ENCODE results near the gene CD52.

Gene CD52

DNA sequence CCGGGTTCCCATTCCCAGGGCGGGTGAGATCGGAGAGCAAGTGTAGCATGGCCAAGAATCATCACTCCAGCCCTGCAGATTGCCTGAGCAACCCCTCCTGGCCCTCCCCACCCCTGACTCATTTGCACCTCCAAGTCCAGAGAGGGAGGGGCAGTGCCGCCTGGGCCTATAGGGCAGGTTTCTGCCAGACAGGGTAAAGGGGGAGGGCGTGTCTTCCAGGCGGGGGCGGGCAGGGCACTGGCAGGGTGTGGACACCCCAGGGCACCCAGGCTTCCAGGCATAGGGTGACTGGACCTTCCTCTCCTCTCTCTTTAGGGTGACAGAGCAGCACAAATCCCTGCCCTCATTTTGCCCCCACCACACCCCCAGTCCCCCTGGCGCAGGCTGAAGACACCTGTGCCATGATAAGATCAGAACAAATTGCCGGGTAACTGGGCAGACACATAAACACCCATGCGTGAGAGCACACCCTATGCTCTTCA is 39.4 kb downstream of the CD52 start:
- H3K4me3 ChIP-seq (replicated peaks; ENCODE audit: insufficient read depth, low read length), result no peak overlapping the region
- TF ChIP-seq GABPA (IDR thresholded peaks at IDR 0.05; ENCODE audit: low read depth) (no peak), POLR2AphosphoS5 (IDR thresholded peaks at IDR 0.05; ENCODE audit: low read depth) (no peak), SPI1 (IDR thresholded peaks at IDR 0.05; ENCODE audit: borderline replicate concordance, low read depth) (no peak)
- TF ChIP-seq, protein P1, sequence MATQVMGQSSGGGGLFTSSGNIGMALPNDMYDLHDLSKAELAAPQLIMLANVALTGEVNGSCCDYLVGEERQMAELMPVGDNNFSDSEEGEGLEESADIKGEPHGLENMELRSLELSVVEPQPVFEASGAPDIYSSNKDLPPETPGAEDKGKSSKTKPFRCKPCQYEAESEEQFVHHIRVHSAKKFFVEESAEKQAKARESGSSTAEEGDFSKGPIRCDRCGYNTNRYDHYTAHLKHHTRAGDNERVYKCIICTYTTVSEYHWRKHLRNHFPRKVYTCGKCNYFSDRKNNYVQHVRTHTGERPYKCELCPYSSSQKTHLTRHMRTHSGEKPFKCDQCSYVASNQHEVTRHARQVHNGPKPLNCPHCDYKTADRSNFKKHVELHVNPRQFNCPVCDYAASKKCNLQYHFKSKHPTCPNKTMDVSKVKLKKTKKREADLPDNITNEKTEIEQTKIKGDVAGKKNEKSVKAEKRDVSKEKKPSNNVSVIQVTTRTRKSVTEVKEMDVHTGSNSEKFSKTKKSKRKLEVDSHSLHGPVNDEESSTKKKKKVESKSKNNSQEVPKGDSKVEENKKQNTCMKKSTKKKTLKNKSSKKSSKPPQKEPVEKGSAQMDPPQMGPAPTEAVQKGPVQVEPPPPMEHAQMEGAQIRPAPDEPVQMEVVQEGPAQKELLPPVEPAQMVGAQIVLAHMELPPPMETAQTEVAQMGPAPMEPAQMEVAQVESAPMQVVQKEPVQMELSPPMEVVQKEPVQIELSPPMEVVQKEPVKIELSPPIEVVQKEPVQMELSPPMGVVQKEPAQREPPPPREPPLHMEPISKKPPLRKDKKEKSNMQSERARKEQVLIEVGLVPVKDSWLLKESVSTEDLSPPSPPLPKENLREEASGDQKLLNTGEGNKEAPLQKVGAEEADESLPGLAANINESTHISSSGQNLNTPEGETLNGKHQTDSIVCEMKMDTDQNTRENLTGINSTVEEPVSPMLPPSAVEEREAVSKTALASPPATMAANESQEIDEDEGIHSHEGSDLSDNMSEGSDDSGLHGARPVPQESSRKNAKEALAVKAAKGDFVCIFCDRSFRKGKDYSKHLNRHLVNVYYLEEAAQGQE (IDR thresholded peaks at IDR 0.05; ENCODE audit: insufficient replicate concordance, low read depth), result no peak
- TF ChIP-seq, protein P2, sequence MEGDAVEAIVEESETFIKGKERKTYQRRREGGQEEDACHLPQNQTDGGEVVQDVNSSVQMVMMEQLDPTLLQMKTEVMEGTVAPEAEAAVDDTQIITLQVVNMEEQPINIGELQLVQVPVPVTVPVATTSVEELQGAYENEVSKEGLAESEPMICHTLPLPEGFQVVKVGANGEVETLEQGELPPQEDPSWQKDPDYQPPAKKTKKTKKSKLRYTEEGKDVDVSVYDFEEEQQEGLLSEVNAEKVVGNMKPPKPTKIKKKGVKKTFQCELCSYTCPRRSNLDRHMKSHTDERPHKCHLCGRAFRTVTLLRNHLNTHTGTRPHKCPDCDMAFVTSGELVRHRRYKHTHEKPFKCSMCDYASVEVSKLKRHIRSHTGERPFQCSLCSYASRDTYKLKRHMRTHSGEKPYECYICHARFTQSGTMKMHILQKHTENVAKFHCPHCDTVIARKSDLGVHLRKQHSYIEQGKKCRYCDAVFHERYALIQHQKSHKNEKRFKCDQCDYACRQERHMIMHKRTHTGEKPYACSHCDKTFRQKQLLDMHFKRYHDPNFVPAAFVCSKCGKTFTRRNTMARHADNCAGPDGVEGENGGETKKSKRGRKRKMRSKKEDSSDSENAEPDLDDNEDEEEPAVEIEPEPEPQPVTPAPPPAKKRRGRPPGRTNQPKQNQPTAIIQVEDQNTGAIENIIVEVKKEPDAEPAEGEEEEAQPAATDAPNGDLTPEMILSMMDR (IDR thresholded peaks at IDR 0.05; ENCODE audit: insufficient read depth, low read length), result no peak
- peaks cover 14% of the 10 kb centered on the region for H3K27me3 ChIP-seq (ENCODE audit: insufficient read depth, poor library complexity, severe bottlenecking)
- H3K27ac ChIP-seq (replicated peaks), result no peak overlapping the region
- DNase-seq (ENCODE audit: low read depth in 1 of 2, low spot score in 1 of 2), result no peak

DNA sequence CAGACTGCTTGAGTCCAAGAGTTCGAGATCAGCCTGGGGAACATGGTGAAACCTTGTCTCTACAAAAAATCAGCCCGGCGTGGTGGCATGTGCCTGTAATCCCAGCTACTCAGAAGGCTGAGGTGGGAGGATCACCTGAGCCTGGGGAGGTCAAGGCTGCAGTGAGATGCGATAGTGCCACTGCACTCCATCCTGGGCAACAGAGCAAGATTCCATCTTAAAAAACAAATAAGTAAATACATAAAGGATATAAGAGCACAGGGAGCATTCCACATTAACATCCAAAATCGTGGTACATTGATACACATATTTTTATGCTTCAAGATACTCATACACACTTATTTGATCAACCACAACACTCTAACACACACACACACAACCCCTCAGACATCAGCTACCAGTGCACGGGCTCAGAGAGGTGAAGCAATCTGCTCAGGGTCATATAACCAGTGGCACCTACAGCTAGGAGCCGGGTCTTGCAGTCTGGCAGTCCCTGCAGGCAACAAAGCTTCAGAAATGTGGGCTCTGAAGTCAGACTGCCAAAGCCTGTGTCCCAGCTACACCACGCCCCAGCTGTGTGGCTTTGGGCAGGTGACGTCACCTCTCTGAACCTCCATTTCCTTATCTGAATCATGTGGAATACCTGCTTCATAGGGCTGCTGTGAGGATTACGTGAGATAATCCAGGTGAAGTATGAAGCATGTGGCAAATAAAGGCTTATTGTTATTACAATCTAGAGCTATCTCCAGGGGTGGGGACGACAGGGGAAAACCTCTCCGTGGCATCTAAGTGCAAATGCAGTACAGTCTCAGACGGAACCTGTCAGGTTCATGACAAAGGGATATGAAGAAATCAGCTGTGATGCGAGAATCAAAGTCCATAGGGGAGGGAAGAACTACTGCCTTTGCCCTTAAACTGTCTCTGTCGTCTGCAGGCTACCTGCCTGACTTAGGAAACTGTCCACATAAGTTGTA is 40.9 kb downstream of the CD52 start:
- peak in 1 of 2 experiments; percentile 36 for DNase-seq (ENCODE audit: low read depth in 1 of 2, low spot score in 1 of 2)
- peaks cover 14% of the 10 kb centered on the region for H3K27me3 ChIP-seq (ENCODE audit: insufficient read depth, poor library complexity, severe bottlenecking)
- no peak overlapping the region for H3K27ac ChIP-seq (replicated peaks)
- no peak for TF ChIP-seq POLR2AphosphoS5 (IDR thresholded peaks at IDR 0.05; ENCODE audit: low read depth)
- no peak for TF ChIP-seq SPI1 (IDR thresholded peaks at IDR 0.05; ENCODE audit: borderline replicate concordance, low read depth)
- TF ChIP-seq, protein P1 (IDR thresholded peaks at IDR 0.05; ENCODE audit: insufficient replicate concordance, low read depth), result no peak
- no peak for TF ChIP-seq GABPA (IDR thresholded peaks at IDR 0.05; ENCODE audit: low read depth)
- TF ChIP-seq, protein P2 (IDR thresholded peaks at IDR 0.05; ENCODE audit: insufficient read depth, low read length), result no peak
- no peak overlapping the region for H3K4me3 ChIP-seq (replicated peaks; ENCODE audit: insufficient read depth, low read length)

DNA sequence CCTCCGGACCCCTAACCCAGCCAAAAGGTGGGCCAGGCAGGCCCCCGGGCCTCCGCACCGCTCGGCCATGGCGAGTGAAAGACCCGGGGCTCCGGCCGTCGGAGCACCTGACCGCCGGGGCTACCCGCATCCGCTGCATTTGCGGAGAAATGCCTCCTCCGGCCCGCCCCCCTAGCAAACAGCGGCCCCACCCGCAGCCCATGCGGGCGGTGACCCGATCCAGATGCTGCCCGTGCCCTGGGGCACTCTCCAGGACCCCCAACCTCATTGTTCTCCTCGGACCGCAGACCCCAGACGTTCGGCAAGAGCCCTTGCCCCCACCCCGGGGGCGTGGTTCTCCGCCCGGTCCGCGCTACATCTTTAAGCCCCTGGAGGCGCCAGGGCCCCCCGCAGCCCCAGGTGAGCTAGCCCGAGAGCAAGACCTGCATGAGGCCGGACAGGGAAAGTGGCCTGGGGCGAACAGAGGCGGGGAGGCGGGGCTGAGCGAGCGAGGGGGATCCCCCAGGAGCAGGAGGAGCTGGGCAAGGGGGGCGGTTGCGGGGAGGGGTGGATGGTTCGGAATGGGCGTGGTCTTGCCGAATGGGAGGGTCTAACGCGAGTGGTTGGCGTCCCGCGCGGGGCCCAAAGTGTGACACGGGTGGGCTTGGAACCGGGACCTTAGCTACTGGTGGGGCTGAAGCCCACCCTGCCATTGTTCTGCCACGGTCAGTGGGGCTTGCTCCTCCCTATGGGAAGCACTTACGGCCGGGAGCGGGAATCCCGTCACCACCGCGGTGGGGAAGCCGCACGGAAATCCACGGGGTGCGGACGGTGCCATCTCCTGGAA is 42.4 kb downstream of the CD52 start:
- Histone ChIP-seq H3K27me3 (ENCODE audit: insufficient read depth, poor library complexity, severe bottlenecking) (peaks cover 18% of the 10 kb centered on the region), H3K4me3 (replicated peaks; ENCODE audit: insufficient read depth, low read length) (no peak overlapping the region), H3K27ac (replicated peaks) (no peak overlapping the region)
- TF ChIP-seq, protein P1 (IDR thresholded peaks at IDR 0.05; ENCODE audit: insufficient replicate concordance, low read depth), result no peak
- TF ChIP-seq POLR2AphosphoS5 (IDR thresholded peaks at IDR 0.05; ENCODE audit: low read depth) (no peak), GABPA (IDR thresholded peaks at IDR 0.05; ENCODE audit: low read depth) (no peak), SPI1 (IDR thresholded peaks at IDR 0.05; ENCODE audit: borderline replicate concordance, low read depth) (no peak)
- TF ChIP-seq, protein P2 (IDR thresholded peaks at IDR 0.05; ENCODE audit: insufficient read depth, low read length), result no peak
- no peak for DNase-seq (ENCODE audit: low read depth in 1 of 2, low spot score in 1 of 2)
